Mesenchymal stem cell (in vitro differentiated cells and primary cell): ENCODE results near the gene PALMD.
A peak's percentile ranks its signal among the peaks of the same experiment; 100 is the strongest.

ENCODE experiments used
- DNase-seq: peaks from one replicate; pipeline ENCODE4 v3.0.0-alpha.2; 2013
- H2AFZ ChIP-seq: one replicate; pipeline ENCODE4 v1.6.1; 2013; ENCODE audit warnings: low read depth, mild to moderate bottlenecking, control low read depth, inconsistent platforms, low read length, moderate library complexity
- H2AK5ac ChIP-seq: 2 replicates; pipeline ENCODE4 v1.6.1; 2013; ENCODE audit warnings: low read length, moderate library complexity, mild to moderate bottlenecking, inconsistent platforms; ENCODE audit not compliant: severe bottlenecking
- H2BK120ac ChIP-seq: one replicate; pipeline ENCODE4 v1.6.1; 2013; ENCODE audit warnings: low read depth, mild to moderate bottlenecking, inconsistent platforms, low read length, moderate library complexity
- H2BK12ac ChIP-seq, 2 experiments: one replicate each; pipeline ENCODE4 v1.6.1; 2013; ENCODE audit warnings: inconsistent platforms in 2 of 2, low read length in 2 of 2, mild to moderate bottlenecking in 2 of 2, moderate library complexity in 2 of 2, control low read depth in 1 of 2
- H2BK15ac ChIP-seq: one replicate; pipeline ENCODE4 v1.6.1; 2013; ENCODE audit warnings: mild to moderate bottlenecking, low read depth, inconsistent platforms; ENCODE audit not compliant: poor library complexity, severe bottlenecking
- H2BK5ac ChIP-seq: 2 replicates; pipeline ENCODE4 v1.6.1; 2013; ENCODE audit warnings: low read depth, mild to moderate bottlenecking, low read length, control low read depth, inconsistent platforms; ENCODE audit not compliant: poor library complexity, severe bottlenecking
- H3K14ac ChIP-seq, 2 experiments: one replicate each; pipeline ENCODE4 v1.6.1; 2013; ENCODE audit warnings: inconsistent platforms in 2 of 2, low read length in 2 of 2, control low read depth in 1 of 2, mild to moderate bottlenecking in 1 of 2, moderate library complexity in 1 of 2
- H3K18ac ChIP-seq, 2 experiments: one replicate each; pipeline ENCODE4 v1.6.1; 2013; ENCODE audit warnings: inconsistent platforms in 2 of 2, low read length in 2 of 2, control low read depth in 1 of 2, low read depth in 1 of 2, mild to moderate bottlenecking in 1 of 2
- H3K23ac ChIP-seq, 2 experiments: one replicate each; pipeline ENCODE4 v1.6.1; 2013; ENCODE audit warnings: inconsistent platforms in 2 of 2, low read length in 2 of 2, mild to moderate bottlenecking in 2 of 2, moderate library complexity in 2 of 2, control low read depth in 1 of 2
- H3K27ac ChIP-seq: 2 replicates; pipeline ENCODE4 v1.5.1; 2013; ENCODE audit warnings: mild to moderate bottlenecking, moderate library complexity, low read length, control low read depth, inconsistent platforms; ENCODE audit not compliant: poor library complexity, severe bottlenecking
- H3K27me3 ChIP-seq, 2 experiments: 2 replicates each; pipeline versions ENCODE4 v1.6.1 to v1.7.0; 2013; ENCODE audit warnings: low read length in 2 of 2, mild to moderate bottlenecking in 2 of 2, moderate library complexity in 2 of 2, control low read depth in 1 of 2, inconsistent platforms in 1 of 2; ENCODE audit not compliant: control insufficient read depth in 1 of 2, insufficient read depth in 1 of 2
- H3K36me3 ChIP-seq, 2 experiments: 2 replicates each; pipeline versions ENCODE4 v1.6.1 to v1.7.0; 2013; ENCODE audit warnings: low read length in 2 of 2, control low read depth in 1 of 2, inconsistent platforms in 1 of 2, low read depth in 1 of 2, mild to moderate bottlenecking in 1 of 2; ENCODE audit not compliant: insufficient read depth in 2 of 2, control insufficient read depth in 1 of 2
- H3K4ac ChIP-seq, 2 experiments: one replicate each; pipeline ENCODE4 v1.6.1; 2013; ENCODE audit warnings: inconsistent platforms in 2 of 2, low read length in 2 of 2, mild to moderate bottlenecking in 2 of 2, moderate library complexity in 2 of 2, control low read depth in 1 of 2, low read depth in 1 of 2
- H3K4me1 ChIP-seq: 2 replicates; pipeline ENCODE4 v1.6.1; 2013; ENCODE audit warnings: low read depth, low read length, control low read depth; ENCODE audit not compliant: control insufficient read depth, insufficient read depth
- H3K4me2 ChIP-seq: 2 replicates; pipeline ENCODE4 v1.6.1; 2013; ENCODE audit warnings: low read length, mild to moderate bottlenecking, inconsistent platforms; ENCODE audit not compliant: poor library complexity, severe bottlenecking
- H3K4me3 ChIP-seq, 2 experiments: 2 replicates each; pipeline versions ENCODE4 v1.5.1 to v1.7.0; 2013; ENCODE audit warnings: low read length in 2 of 2, mild to moderate bottlenecking in 2 of 2, control low read depth in 1 of 2, low read depth in 1 of 2; ENCODE audit not compliant: insufficient read depth in 1 of 2
- H3K79me1 ChIP-seq: replicated peaks from 2 replicates; pipeline ENCODE4 v1.6.1; 2013; ENCODE audit warnings: mild to moderate bottlenecking, control low read depth, low read length, inconsistent platforms; ENCODE audit not compliant: poor library complexity, severe bottlenecking
- H3K9ac ChIP-seq: 2 replicates; pipeline ENCODE4 v1.7.0; 2013; ENCODE audit warnings: mild to moderate bottlenecking, low read length, moderate library complexity
- H3K9me3 ChIP-seq: 2 replicates; pipeline ENCODE4 v1.7.0; 2013; ENCODE audit warnings: mild to moderate bottlenecking, low read length; ENCODE audit not compliant: control insufficient read depth
- H4K8ac ChIP-seq: one replicate; pipeline ENCODE4 v1.6.1; 2013; ENCODE audit warnings: inconsistent platforms, mild to moderate bottlenecking, low read length, moderate library complexity
- H4K91ac ChIP-seq: one replicate; pipeline ENCODE4 v1.6.1; 2013; ENCODE audit warnings: mild to moderate bottlenecking, low read length, inconsistent platforms
- WGBS: methylation state at CpG from one replicate; pipeline ENCODE4 v1.1.7; 2013; ENCODE audit warnings: mixed read lengths; 5-methylcytosine and 5-hydroxymethylcytosine counted together

PALMD gene

DNA sequence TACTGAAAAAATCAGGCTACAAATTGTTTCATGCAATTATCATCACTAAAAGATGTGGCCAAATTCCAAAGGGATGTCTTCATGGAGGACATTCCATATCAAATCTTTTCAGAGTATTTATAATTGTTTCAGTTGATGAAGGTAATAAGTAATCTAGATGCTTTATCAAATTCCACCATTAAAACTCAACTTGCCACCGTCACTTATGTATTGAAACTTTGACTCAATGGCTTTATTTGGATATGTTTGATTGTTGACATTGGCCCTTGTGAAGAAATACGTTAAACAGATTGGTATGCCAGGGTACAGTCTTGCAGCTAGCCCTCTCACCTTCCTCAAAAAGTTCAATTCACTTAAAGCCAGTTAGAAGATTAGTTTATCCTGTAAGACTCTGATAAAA is 32.2 kb upstream of the PALMD start:
- no peak overlapping the region for H3K4me3 ChIP-seq
- WGBS, result no CpG with 5 or more reads among the region's 2 CpGs
- no peak overlapping the region for H2BK12ac ChIP-seq
- H2BK15ac ChIP-seq, result no peak overlapping the region
- H3K18ac ChIP-seq, result no peak overlapping the region
- H3K9ac ChIP-seq, result no peak overlapping the region
- H3K27me3 ChIP-seq, result no peaks in the 10 kb centered on the region
- no peak overlapping the region for H3K14ac ChIP-seq
- no peak overlapping the region for H3K4me2 ChIP-seq
- no peaks in the 10 kb centered on the region for H3K36me3 ChIP-seq
- no peak overlapping the region for H4K8ac ChIP-seq
- H3K4ac ChIP-seq, result no peak overlapping the region
- H4K91ac ChIP-seq, result no peak overlapping the region
- no peak overlapping the region for H3K23ac ChIP-seq
- H3K9me3 ChIP-seq, result no peaks in the 10 kb centered on the region
- H3K79me1 ChIP-seq, result no peaks in the 10 kb centered on the region
- H3K27ac ChIP-seq, result no peak overlapping the region
- DNase-seq, result no peak
- H3K4me1 ChIP-seq, result no peaks in the 10 kb centered on the region
- H2AK5ac ChIP-seq, result no peak overlapping the region
- H2AFZ ChIP-seq, result no peak overlapping the region
- H2BK5ac ChIP-seq, result no peak overlapping the region
- H2BK120ac ChIP-seq, result no peak overlapping the region

DNA sequence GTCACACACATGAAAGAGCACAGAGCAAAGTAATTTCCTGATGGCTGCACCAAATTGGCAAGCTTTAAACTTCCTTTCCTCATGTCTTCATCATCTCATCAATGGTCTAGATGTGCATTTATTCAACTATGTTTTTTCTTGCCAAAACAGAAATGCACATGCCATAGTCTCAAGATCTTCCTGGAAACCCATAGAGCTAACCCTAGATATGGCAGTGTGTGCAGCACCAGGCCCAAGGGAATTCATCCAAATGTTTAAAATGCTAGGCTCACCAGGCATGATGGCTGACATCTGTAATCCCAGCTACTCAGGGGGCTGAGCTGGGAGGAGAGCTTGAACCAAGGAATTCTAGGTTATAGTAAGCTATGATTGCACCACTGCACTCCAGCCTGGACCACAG is 31.2 kb upstream of the PALMD start:
- H3K4ac ChIP-seq, result no peak overlapping the region
- no peak overlapping the region for H3K18ac ChIP-seq
- H4K91ac ChIP-seq, result no peak overlapping the region
- no peak overlapping the region for H4K8ac ChIP-seq
- H3K79me1 ChIP-seq, result no peaks in the 10 kb centered on the region
- H2BK120ac ChIP-seq, result no peak overlapping the region
- H3K27ac ChIP-seq, result no peak overlapping the region
- no peaks in the 10 kb centered on the region for H3K27me3 ChIP-seq
- H3K9ac ChIP-seq, result no peak overlapping the region
- H3K9me3 ChIP-seq, result no peaks in the 10 kb centered on the region
- no peak overlapping the region for H3K23ac ChIP-seq
- no peaks in the 10 kb centered on the region for H3K36me3 ChIP-seq
- no peak overlapping the region for H2AK5ac ChIP-seq
- no peak for DNase-seq
- H2BK12ac ChIP-seq, result no peak overlapping the region
- no peak overlapping the region for H3K4me3 ChIP-seq
- no peak overlapping the region for H3K14ac ChIP-seq
- H3K4me2 ChIP-seq, result no peak overlapping the region
- no peak overlapping the region for H2BK5ac ChIP-seq
- no peak overlapping the region for H2AFZ ChIP-seq
- no peaks in the 10 kb centered on the region for H3K4me1 ChIP-seq
- no peak overlapping the region for H2BK15ac ChIP-seq

DNA sequence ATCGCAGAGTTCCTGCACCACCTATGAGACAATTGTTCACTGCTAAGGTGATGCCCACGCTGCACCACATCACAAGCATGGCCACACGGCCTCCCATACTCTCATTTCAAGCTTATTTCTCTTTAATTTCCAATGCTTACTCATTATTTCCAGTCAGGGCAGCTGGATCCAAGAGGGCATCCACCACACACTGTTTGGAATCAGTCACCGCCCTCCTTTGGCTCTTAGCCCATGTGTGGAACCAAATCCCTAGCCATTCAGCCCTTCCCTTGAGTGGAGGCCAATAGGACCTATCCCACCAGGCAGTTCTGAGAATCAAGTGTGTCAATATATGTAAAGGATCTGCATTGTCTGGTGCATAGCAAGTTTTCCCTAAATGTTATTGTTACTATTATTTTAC is 26.3 kb upstream of the PALMD start:
- H3K23ac ChIP-seq, result no peak overlapping the region
- 91% methylated on average over 4 of the region's 4 CpGs for WGBS
- H3K4me3 ChIP-seq, result no peak overlapping the region
- no peaks in the 10 kb centered on the region for H3K36me3 ChIP-seq
- H3K4me2 ChIP-seq, result no peak overlapping the region
- DNase-seq, result no peak
- H3K79me1 ChIP-seq, result no peaks in the 10 kb centered on the region
- no peak overlapping the region for H2AFZ ChIP-seq
- no peak overlapping the region for H2BK5ac ChIP-seq
- no peak overlapping the region for H2BK12ac ChIP-seq
- no peaks in the 10 kb centered on the region for H3K27me3 ChIP-seq
- H4K8ac ChIP-seq, result no peak overlapping the region
- H3K4ac ChIP-seq, result no peak overlapping the region
- no peak overlapping the region for H2BK15ac ChIP-seq
- H3K14ac ChIP-seq, result no peak overlapping the region
- H2AK5ac ChIP-seq, result no peak overlapping the region
- no peak overlapping the region for H3K9ac ChIP-seq
- no peak overlapping the region for H3K27ac ChIP-seq
- no peaks in the 10 kb centered on the region for H3K9me3 ChIP-seq
- H4K91ac ChIP-seq, result no peak overlapping the region
- no peak overlapping the region for H3K18ac ChIP-seq
- H2BK120ac ChIP-seq, result no peak overlapping the region
- peaks cover 2% of the 10 kb centered on the region for H3K4me1 ChIP-seq

DNA sequence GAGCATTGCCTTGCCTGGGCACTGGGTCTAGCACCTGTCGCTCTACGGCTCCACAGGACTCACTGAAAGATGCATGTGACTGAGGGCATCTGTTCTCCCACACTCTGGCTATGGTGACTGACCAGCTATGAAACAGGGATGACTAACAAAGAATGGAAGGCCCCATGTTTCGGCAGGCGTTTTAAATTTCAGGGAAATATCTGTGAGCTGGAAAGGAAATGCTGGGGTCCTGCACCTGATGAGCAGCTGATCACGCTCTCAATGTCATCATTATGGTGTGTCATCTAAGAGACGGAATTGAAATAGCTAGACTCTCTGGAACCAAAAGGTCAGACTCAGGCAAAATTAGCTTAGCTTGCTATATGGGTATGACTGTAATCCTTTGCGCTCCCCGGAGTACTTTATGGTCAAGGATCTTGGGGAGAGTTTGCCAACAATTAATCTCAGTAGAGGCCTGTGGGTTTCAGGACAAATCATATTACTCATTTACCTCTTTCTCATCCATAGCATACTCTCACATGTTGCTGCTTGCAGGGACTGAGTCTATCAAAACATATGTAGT is 24.5 kb upstream of the PALMD start:
- Histone ChIP-seq H2BK5ac (no peak overlapping the region), H3K4me1 (peaks cover 2% of the 10 kb centered on the region), H4K8ac (no peak overlapping the region), H4K91ac (no peak overlapping the region), H2BK120ac (no peak overlapping the region), H3K4ac (no peak overlapping the region), H3K27me3 (no peaks in the 10 kb centered on the region), H2BK15ac (no peak overlapping the region), H3K36me3 (no peaks in the 10 kb centered on the region), H3K23ac (no peak overlapping the region), H2AFZ (no peak overlapping the region), H3K9ac (no peak overlapping the region), H2BK12ac (peak overlapping the region in 1 of 2 experiments; percentile 19), H2AK5ac (peak overlapping the region; percentile 31), H3K27ac (no peak overlapping the region), H3K14ac (no peak overlapping the region), H3K79me1 (no peaks in the 10 kb centered on the region), H3K18ac (no peak overlapping the region), H3K4me3 (no peak overlapping the region), H3K9me3 (no peaks in the 10 kb centered on the region), H3K4me2 (no peak overlapping the region)
- WGBS, result 96% methylated on average over 8 of the region's 8 CpGs
- DNase-seq, result no peak
